ENCODE data around the gene PDZRN3. TPM values are rescaled to one million over a fixed set of nuclear protein-coding genes. Genes with fewer than 3 reads are reported as not detected.

PDZRN3 gene
- total and polyA plus RNA-seq, 2 experiments from 2014 or later: 42.9 to 60.5 TPM

GRCh38 chr3:73542136-73542535 lies 82.6 kb downstream of the PDZRN3 start:
- H3K4me1 ChIP-seq (ENCODE audit: insufficient read depth): peaks cover 24% of the 10 kb centered on the region
- no peak overlapping the region for H3K4me2 ChIP-seq
- H3K9me2 ChIP-seq (replicated peaks; ENCODE audit: insufficient read depth): no peaks in the 10 kb centered on the region
- WGBS (ENCODE audit: low lambda C conversion rate, missing lambda C conversion rate): 24% methylated on average over 3 of the region's 3 CpGs
- H2AFZ ChIP-seq: no peak overlapping the region
- no peaks in the 10 kb centered on the region for H3K27me3 ChIP-seq
- H3K36me3 ChIP-seq (replicated peaks; ENCODE audit: insufficient read depth, low read depth): no peaks in the 10 kb centered on the region
- H4K20me1 ChIP-seq (ENCODE audit: insufficient read depth, poor library complexity, severe bottlenecking): peaks cover 16% of the 10 kb centered on the region
- no peak for DNase-seq (ENCODE audit: low spot score)
- no peak for TF ChIP-seq EZH2 (IDR thresholded peaks at IDR 0.05; ENCODE audit: borderline replicate concordance)
- TF ChIP-seq CTCF (IDR thresholded peaks at IDR 0.05; ENCODE audit: poor library complexity): no peak
- no peak for TF ChIP-seq EZH2phosphoT487 (IDR thresholded peaks at IDR 0.05; ENCODE audit: low read depth, severe bottlenecking, unreplicated experiment)
- no peak overlapping the region for H3K27ac ChIP-seq
- H3K79me2 ChIP-seq: peaks cover 86% of the 10 kb centered on the region
- no peaks in the 10 kb centered on the region for H3K9me3 ChIP-seq (ENCODE audit: low read depth)
- no peak overlapping the region for H3K4me3 ChIP-seq

GRCh38 chr3:73540969-73541740 lies 83.6 kb downstream of the PDZRN3 start:
- Histone ChIP-seq H3K4me3 (no peak overlapping the region), H3K36me3 (replicated peaks; ENCODE audit: insufficient read depth, low read depth) (no peaks in the 10 kb centered on the region), H3K79me2 (peaks cover 90% of the 10 kb centered on the region), H3K27me3 (no peaks in the 10 kb centered on the region), H3K9me3 (ENCODE audit: low read depth) (no peaks in the 10 kb centered on the region), H2AFZ (no peak overlapping the region), H3K27ac (no peak overlapping the region), H3K4me1 (ENCODE audit: insufficient read depth) (peaks cover 28% of the 10 kb centered on the region), H4K20me1 (ENCODE audit: insufficient read depth, poor library complexity, severe bottlenecking) (peaks cover 11% of the 10 kb centered on the region), H3K9me2 (replicated peaks; ENCODE audit: insufficient read depth) (no peaks in the 10 kb centered on the region), H3K4me2 (no peak overlapping the region)
- TF ChIP-seq CTCF (IDR thresholded peaks at IDR 0.05; ENCODE audit: poor library complexity) (no peak), EZH2phosphoT487 (IDR thresholded peaks at IDR 0.05; ENCODE audit: low read depth, severe bottlenecking, unreplicated experiment) (no peak), EZH2 (IDR thresholded peaks at IDR 0.05; ENCODE audit: borderline replicate concordance) (no peak)
- WGBS (ENCODE audit: low lambda C conversion rate, missing lambda C conversion rate): 84% methylated on average over 1 of the region's 1 CpG
- DNase-seq (ENCODE audit: low spot score): no peak

- no peak for DNase-seq (ENCODE audit: low spot score)
- Histone ChIP-seq H3K27me3 (no peaks in the 10 kb centered on the region), H2AFZ (no peak overlapping the region), H4K20me1 (ENCODE audit: insufficient read depth, poor library complexity, severe bottlenecking) (peaks cover 10% of the 10 kb centered on the region), H3K4me3 (no peak overlapping the region), H3K79me2 (peaks cover 90% of the 10 kb centered on the region), H3K9me2 (replicated peaks; ENCODE audit: insufficient read depth) (no peaks in the 10 kb centered on the region), H3K9me3 (ENCODE audit: low read depth) (no peaks in the 10 kb centered on the region), H3K4me1 (ENCODE audit: insufficient read depth) (peaks cover 29% of the 10 kb centered on the region), H3K36me3 (replicated peaks; ENCODE audit: insufficient read depth, low read depth) (no peaks in the 10 kb centered on the region), H3K4me2 (no peak overlapping the region), H3K27ac (peak overlapping the region; percentile 58)
- WGBS (ENCODE audit: low lambda C conversion rate, missing lambda C conversion rate): 71% methylated on average over 2 of the region's 2 CpGs
- TF ChIP-seq CTCF (IDR thresholded peaks at IDR 0.05; ENCODE audit: poor library complexity) (no peak), EZH2 (IDR thresholded peaks at IDR 0.05; ENCODE audit: borderline replicate concordance) (no peak), EZH2phosphoT487 (IDR thresholded peaks at IDR 0.05; ENCODE audit: low read depth, severe bottlenecking, unreplicated experiment) (no peak)
Observed at GRCh38 chr3:73538486-73538885, 86.3 kb downstream of the PDZRN3 start.
